SK-N-SH (cell line): ENCODE measurements around the gene PDE10A. TPM values are rescaled to one million over a fixed set of nuclear protein-coding genes. Genes with fewer than 3 reads are reported as not detected.

ENCODE experiments used
- CTCF ChIA-PET: fragments of 300-600, 350-600 bp; formaldehyde crosslinking; extraction: SDS; loops from one replicate; lab custom pipeline; 2021; lab: Yijun Ruan, JAX
- POLR2A ChIA-PET: fragments of 350-600 bp; sonication (Branson Sonifier 250); formaldehyde crosslinking; extraction: SDS; loops from one replicate; lab custom pipeline; 2020; ENCODE audit warnings: antibody characterized with exemption, inconsistent platforms; lab: Yijun Ruan, JAX
- DNase-seq: peaks from one replicate; pipeline ENCODE4 v3.0.0; 2012
- H2AFZ ChIP-seq: fragments of 200-600 bp; sonication (generic); 2 replicates; pipeline ENCODE4 v1.8.1; 2016; ENCODE audit warnings: antibody characterized with exemption, mild to moderate bottlenecking, low read depth
- H3F3A ChIP-seq: fragments of 200-600 bp; sonication (generic); replicated peaks from 2 replicates; pipeline ENCODE3; 2016; ENCODE audit warnings: antibody characterized with exemption, mild to moderate bottlenecking; ENCODE audit not compliant: insufficient read depth
- H3K27ac ChIP-seq, 2 experiments: fragments of 200-500 bp in 1 of 2; fragments of 200-600 bp in 1 of 2; sonication (Bioruptor generic) in 1 of 2; sonication (generic), shearing (Covaris generic) in 1 of 2; 2 replicates each; pipeline versions ENCODE4 v1.5.1 to v1.6.1; 2014 to 2016; ENCODE audit warnings: low read depth in 2 of 2, inconsistent platforms in 1 of 2, low read length in 1 of 2, mild to moderate bottlenecking in 1 of 2, mixed read lengths in 1 of 2
- H3K27me3 ChIP-seq: fragments of 200-600 bp; sonication (generic), shearing (Covaris generic); 2 replicates; pipeline ENCODE4 v1.6.1; 2016; ENCODE audit warnings: mixed run types; ENCODE audit not compliant: insufficient read depth
- H3K36me3 ChIP-seq, 2 experiments: fragments of 200-500 bp in 1 of 2; fragments of 200-600 bp in 1 of 2; sonication (Bioruptor generic) in 1 of 2; sonication (generic) in 1 of 2; replicated peaks in 1 of 2; 2 replicates each; pipeline versions ENCODE3 to v1.5.1; 2014 to 2016; ENCODE audit warnings: low read length in 1 of 2, mild to moderate bottlenecking in 1 of 2; ENCODE audit not compliant: insufficient read depth in 2 of 2, control insufficient read depth in 1 of 2
- H3K4me1 ChIP-seq, 2 experiments: fragments of 200-500 bp in 1 of 2; fragments of 200-600 bp in 1 of 2; sonication (Bioruptor generic) in 1 of 2; sonication (generic), shearing (Covaris generic) in 1 of 2; 2 replicates each; pipeline versions ENCODE4 v1.5.1 to v1.6.1; 2014 to 2016; ENCODE audit warnings: low read depth in 1 of 2, low read length in 1 of 2, mixed run types in 1 of 2; ENCODE audit not compliant: insufficient read depth in 2 of 2, control insufficient read depth in 1 of 2
- H3K4me2 ChIP-seq: fragments of 200-600 bp; sonication (generic), shearing (Covaris generic); 2 replicates; pipeline ENCODE4 v1.6.1; 2017; ENCODE audit warnings: mixed run types
- H3K4me3 ChIP-seq, 2 experiments: fragments of 200-500 bp in 1 of 2; fragments of 200-600 bp in 1 of 2; sonication (Bioruptor generic) in 1 of 2; sonication (generic), shearing (Covaris generic) in 1 of 2; 2 replicates each; pipeline versions ENCODE4 v1.5.1 to v1.8.1; 2014 to 2016; ENCODE audit warnings: low read depth in 2 of 2, inconsistent platforms in 1 of 2, low read length in 1 of 2, mild to moderate bottlenecking in 1 of 2, mixed read lengths in 1 of 2, moderate library complexity in 1 of 2
- H3K79me2 ChIP-seq: fragments of 200-600 bp; sonication (generic); 2 replicates; pipeline ENCODE4 v1.8.1; 2017; ENCODE audit warnings: mild to moderate bottlenecking; ENCODE audit not compliant: insufficient read depth
- H3K9ac ChIP-seq: fragments of 200-600 bp; sonication (generic); 2 replicates; pipeline ENCODE4 v1.6.1; 2017; ENCODE audit warnings: mixed run types
- H3K9me2 ChIP-seq: fragments of 200-600 bp; sonication (generic); 2 replicates; pipeline ENCODE4 v1.6.1; 2017; ENCODE audit warnings: mixed run types
- H3K9me3 ChIP-seq: fragments of 200-600 bp; sonication (generic); 2 replicates; pipeline ENCODE4 v1.6.1; 2017; ENCODE audit warnings: mixed run types, mild to moderate bottlenecking, moderate library complexity
- H4K20me1 ChIP-seq: fragments of 200-600 bp; sonication (generic); 2 replicates; pipeline ENCODE4 v1.6.1; 2017; ENCODE audit warnings: mild to moderate bottlenecking, mixed run types; ENCODE audit not compliant: insufficient read depth
- CHD2 ChIP-seq: fragments of 150-350 bp; IDR thresholded peaks from 2 replicates; pipeline ENCODE4 v1.6.1; 2018; ENCODE audit warnings: low read length; ENCODE audit not compliant: partially characterized antibody
- CTCF ChIP-seq: fragments of 200-600 bp; sonication (generic); IDR thresholded peaks from 2 replicates; pipeline ENCODE4 v1.6.1; 2017; ENCODE audit warnings: antibody characterized with exemption, mild to moderate bottlenecking, moderate library complexity
- ELF1 ChIP-seq: IDR thresholded peaks from 2 replicates; pipeline ENCODE4 v1.4.0; 2012
- FOSL2 ChIP-seq: IDR thresholded peaks from 2 replicates; pipeline ENCODE4 v1.4.0; 2012; ENCODE audit warnings: low read depth, mild to moderate bottlenecking, moderate library complexity, borderline replicate concordance
- FOXJ3 ChIP-seq: sonication (generic); formaldehyde crosslinking; IDR thresholded peaks from 2 replicates; pipeline ENCODE4 v1.5.1; 2020; ENCODE audit warnings: mild to moderate bottlenecking, missing genetic modification reagents
- GABPA ChIP-seq: IDR thresholded peaks from 2 replicates; pipeline ENCODE4 v1.4.0; 2012; ENCODE audit warnings: low read depth, mild to moderate bottlenecking
- JUND ChIP-seq: IDR thresholded peaks from 2 replicates; pipeline ENCODE4 v1.4.0; 2012
- MEF2A ChIP-seq: IDR thresholded peaks from 2 replicates; pipeline ENCODE4 v1.4.0; 2012; ENCODE audit warnings: low read depth, borderline replicate concordance
- NRF1 ChIP-seq: IDR thresholded peaks from 2 replicates; pipeline ENCODE4 v1.6.1; 2012; ENCODE audit warnings: low read depth, mild to moderate bottlenecking, low read length
- POLR2AphosphoS5 ChIP-seq: IDR thresholded peaks from 2 replicates; pipeline ENCODE4 v1.6.1; 2012; ENCODE audit warnings: low read depth, low read length
- RAD21 ChIP-seq: IDR thresholded peaks from 2 replicates; pipeline ENCODE4 v1.6.1; 2012; ENCODE audit warnings: mild to moderate bottlenecking, low read length
- RCOR1 ChIP-seq: fragments of 150-350 bp; IDR thresholded peaks from 2 replicates; pipeline ENCODE4 v1.6.1; 2017; ENCODE audit warnings: antibody characterized with exemption, low read length
- REST ChIP-seq: IDR thresholded peaks from 2 replicates; pipeline ENCODE4 v1.6.1; 2012; ENCODE audit warnings: mild to moderate bottlenecking, low read depth, low read length, moderate library complexity
- RFX5 ChIP-seq: IDR thresholded peaks from 2 replicates; pipeline ENCODE4 v1.6.1; 2012; ENCODE audit warnings: mild to moderate bottlenecking, improper control_type of control experiment, low read length
- SIN3A ChIP-seq: IDR thresholded peaks from 2 replicates; pipeline ENCODE4 v1.6.1; 2012; ENCODE audit warnings: low read depth, mild to moderate bottlenecking, low read length, moderate library complexity, borderline replicate concordance
- TAF1 ChIP-seq: IDR thresholded peaks from 2 replicates; pipeline ENCODE4 v1.6.1; 2012; ENCODE audit warnings: low read depth, mild to moderate bottlenecking, low read length, moderate library complexity, borderline replicate concordance
- USF1 ChIP-seq: IDR thresholded peaks from 2 replicates; pipeline ENCODE4 v1.4.0; 2012; ENCODE audit warnings: low read depth, borderline replicate concordance
- ZBTB33 ChIP-seq: IDR thresholded peaks from 2 replicates; pipeline ENCODE4 v1.4.0; 2012; ENCODE audit warnings: low read depth, borderline replicate concordance
- WGBS: methylation state at CpG from one replicate; pipeline ENCODE4 v1.1.6; 2017; ENCODE audit warnings: low lambda C conversion rate; 5-methylcytosine and 5-hydroxymethylcytosine counted together
- polyA plus RNA-seq, 3 experiments: library from polyadenylated mRNA; depleted of rRNA; stranded (reverse); fragments of >200 nt; gene quantifications; 2 replicates each; pipeline ENCODE4 v1.2.3, GENCODE V29; 2012
- TF ChIP-seq, protein P1 (sequence below): IDR thresholded peaks from 2 replicates; pipeline ENCODE4; 2012

PDE10A gene
- polyA plus RNA-seq, 1 of the 3 experiments (the other 2 are of a cell fraction): 0.43 TPM

DNA sequence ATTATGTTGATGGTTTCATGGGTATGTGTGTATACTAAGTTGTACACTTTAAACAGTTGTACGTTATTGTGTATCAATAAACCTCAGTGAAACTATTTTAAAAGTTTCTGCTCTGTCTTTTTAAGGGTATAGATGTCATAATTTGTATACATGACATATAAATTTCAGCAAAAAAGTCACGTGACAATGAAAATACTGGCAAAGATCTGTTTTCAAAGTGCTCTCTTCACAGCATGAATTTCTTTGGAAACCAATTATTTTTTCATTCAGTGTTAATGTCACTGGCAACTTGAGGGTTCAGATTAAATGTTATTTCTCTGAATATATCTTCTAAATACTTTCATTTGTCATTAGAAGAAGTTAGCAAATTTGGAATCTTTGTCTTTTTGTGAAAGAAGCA is 261.9 kb downstream of the PDE10A start:
- POLR2A ChIA-PET: no interaction called here
- 41% methylated on average over 2 of the region's 2 CpGs for WGBS

More for the DNA sequence above, 261.9 kb downstream of the PDE10A start:
- Histone ChIP-seq H3K9ac (no peak overlapping the region), H3K9me3 (no peaks in the 10 kb centered on the region), H3K79me2 (no peaks in the 10 kb centered on the region), H3K36me3 (no peaks in the 10 kb centered on the region), H4K20me1 (no peaks in the 10 kb centered on the region), H3K27me3 (no peaks in the 10 kb centered on the region), H3K9me2 (no peaks in the 10 kb centered on the region), H3K4me3 (no peak overlapping the region), H3K4me2 (no peak overlapping the region), H2AFZ (no peak overlapping the region), H3F3A (no peaks in the 10 kb centered on the region), H3K27ac (no peak overlapping the region), H3K4me1 (no peaks in the 10 kb centered on the region)
- CTCF ChIA-PET: no interaction called here
- DNase-seq: no peak
- no peak for TF ChIP-seq RAD21
- no peak for TF ChIP-seq MEF2A
- TF ChIP-seq, protein P1, sequence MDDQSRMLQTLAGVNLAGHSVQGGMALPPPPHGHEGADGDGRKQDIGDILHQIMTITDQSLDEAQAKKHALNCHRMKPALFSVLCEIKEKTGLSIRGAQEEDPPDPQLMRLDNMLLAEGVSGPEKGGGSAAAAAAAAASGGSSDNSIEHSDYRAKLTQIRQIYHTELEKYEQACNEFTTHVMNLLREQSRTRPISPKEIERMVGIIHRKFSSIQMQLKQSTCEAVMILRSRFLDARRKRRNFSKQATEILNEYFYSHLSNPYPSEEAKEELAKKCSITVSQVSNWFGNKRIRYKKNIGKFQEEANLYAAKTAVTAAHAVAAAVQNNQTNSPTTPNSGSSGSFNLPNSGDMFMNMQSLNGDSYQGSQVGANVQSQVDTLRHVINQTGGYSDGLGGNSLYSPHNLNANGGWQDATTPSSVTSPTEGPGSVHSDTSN: no peak
- TF ChIP-seq REST: no peak
- TF ChIP-seq GABPA: no peak
- no peak for TF ChIP-seq CHD2
- no peak for TF ChIP-seq CTCF
- TF ChIP-seq ELF1: no peak
- TF ChIP-seq TAF1: no peak
- no peak for TF ChIP-seq RCOR1
- no peak for TF ChIP-seq JUND
- no peak for TF ChIP-seq USF1
- TF ChIP-seq RFX5: no peak
- TF ChIP-seq FOSL2: no peak
- TF ChIP-seq FOXJ3 (CRISPR knock-in tag): no peak
- TF ChIP-seq SIN3A: no peak
- TF ChIP-seq NRF1: no peak
- TF ChIP-seq ZBTB33: no peak
- no peak for TF ChIP-seq POLR2AphosphoS5
